Aorta (tissue), 5 donors: ENCODE measurements around the gene NHERF2. TPM values are rescaled to one million over a fixed set of nuclear protein-coding genes. Genes with fewer than 3 reads are reported as not detected.

ENCODE experiments used
- ATAC-seq: fragments of 200-7000 bp; cut with Tn5 transposase; one replicate; pipeline ENCODE4 v1.9.1; 2022; ENCODE audit warnings: moderate library complexity; ENCODE audit not compliant: low FRiP score
- DNase-seq, 2 donors: peaks; one replicate each; pipeline ENCODE4 v3.0.0-alpha.2; 2020
- H3K27ac ChIP-seq, 2 donors: one replicate each; pipeline ENCODE4 v1.5.1; 2013; ENCODE audit warnings: low read length in 2 of 2, mild to moderate bottlenecking in 2 of 2, moderate library complexity in 2 of 2, control low read depth in 1 of 2, inconsistent platforms in 1 of 2, low read depth in 1 of 2
- H3K27me3 ChIP-seq, 2 donors: one replicate each; pipeline ENCODE4 v1.6.1; 2013; ENCODE audit warnings: control low read depth in 1 of 2, low read length in 1 of 2, mild to moderate bottlenecking in 1 of 2, moderate library complexity in 1 of 2; ENCODE audit not compliant: insufficient read depth in 2 of 2, control insufficient read depth in 1 of 2
- H3K36me3 ChIP-seq, 2 donors: one replicate each; pipeline ENCODE4 v1.6.1; 2013; ENCODE audit warnings: control low read depth in 1 of 2, low read length in 1 of 2, mild to moderate bottlenecking in 1 of 2; ENCODE audit not compliant: insufficient read depth in 2 of 2, control insufficient read depth in 1 of 2
- H3K4me1 ChIP-seq, 2 donors: one replicate each; pipeline ENCODE4 v1.6.1; 2013; ENCODE audit warnings: low read length in 2 of 2, control low read depth in 1 of 2, mild to moderate bottlenecking in 1 of 2, moderate library complexity in 1 of 2; ENCODE audit not compliant: insufficient read depth in 2 of 2, control insufficient read depth in 1 of 2
- H3K4me3 ChIP-seq, 2 donors: one replicate each; pipeline ENCODE4 v1.5.1; 2013; ENCODE audit warnings: low read length in 2 of 2, control low read depth in 1 of 2, mild to moderate bottlenecking in 1 of 2
- H3K9me3 ChIP-seq: one replicate; pipeline ENCODE4 v1.6.1; 2013; ENCODE audit warnings: mild to moderate bottlenecking, low read length; ENCODE audit not compliant: control insufficient read depth
- WGBS, 2 donors: extraction: QIAGEN DNeasy Blood & Tissue Kit; methylation state at CpG; one replicate each; pipeline ENCODE4 v1.1.7; 2013; 5-methylcytosine and 5-hydroxymethylcytosine counted together
- intact Hi-C, 2 donors: fragments of 100-400 bp; cut with DNase I; formaldehyde crosslinking; loops; one replicate each; pipeline versions ENCODE4 v1.14.2 to v1.15.0; 2022
- polyA plus RNA-seq, 2 donors: library from polyadenylated mRNA; stranded (reverse); fragments of 200-250 nt; gene quantifications; one replicate each; pipeline ENCODE4 v1.2.3, GENCODE V29; 2013
- total RNA-seq, 2 donors: library from RNA; stranded (reverse); fragmentation: NEBNext Ultra II Directional; extraction: Animal tissue kit (Norgen Biotek cat#: 25700); gene quantifications; one replicate each; pipeline ENCODE4 v1.2.1, GENCODE V29; 2021
- donor health status: healthy with polysubstance abuse.
- donor health status: Bipolar disorder and iron deficiency.
- donor health status: DM: no; HTN: no; CAD: no.
- donor health status: DM: no; HTN: no; CAD: no.
- donor health status: DM: yes; HTN: yes; CAD: no.

The NHERF2 gene
- total and polyA plus RNA-seq, 4 donors: 81.8 to 133 (median 114) TPM

GRCh38 chr16:2040041-2040786 lies 13.5 kb downstream of the NHERF2 start:
- no peak overlapping the region for H3K27ac ChIP-seq
- H3K4me1 ChIP-seq: no peaks in the 10 kb centered on the region
- no peaks in the 10 kb centered on the region for H3K27me3 ChIP-seq
- no peak overlapping the region for H3K4me3 ChIP-seq
- ATAC-seq (no peak), DNase-seq (no peak)
- H3K9me3 ChIP-seq: no peaks in the 10 kb centered on the region
- 78 to 84% methylated on average over 21 to 24 of the region's 24 CpGs for WGBS, 2 donors
- intact Hi-C loops: no loop called here
- H3K36me3 ChIP-seq: no peaks in the 10 kb centered on the region

GRCh38 chr16:2040787-2041522 lies 14.3 kb downstream of the NHERF2 start:
- no peaks in the 10 kb centered on the region for H3K4me1 ChIP-seq
- intact Hi-C loops: no loop called here
- no peak overlapping the region for H3K4me3 ChIP-seq
- H3K27me3 ChIP-seq: no peaks in the 10 kb centered on the region
- H3K9me3 ChIP-seq: no peaks in the 10 kb centered on the region
- no peaks in the 10 kb centered on the region for H3K36me3 ChIP-seq
- WGBS, 2 donors: 80 to 81% methylated on average over 20 of the region's 20 CpGs
- no peak for ATAC-seq
- H3K27ac ChIP-seq: no peak overlapping the region
- no peak for DNase-seq

GRCh38 chr16:2042171-2042985 lies 15.7 kb downstream of the NHERF2 start:
- WGBS, 2 donors: 85 to 88% methylated on average over 18 to 22 of the region's 22 CpGs
- Histone ChIP-seq H3K27me3 (no peaks in the 10 kb centered on the region), H3K36me3 (no peaks in the 10 kb centered on the region), H3K4me3 (no peak overlapping the region), H3K27ac (no peak overlapping the region), H3K9me3 (no peaks in the 10 kb centered on the region), H3K4me1 (no peaks in the 10 kb centered on the region)
- DNase-seq: no peak
- ATAC-seq: no peak
- intact Hi-C loops: no loop called here

GRCh38 chr16:2042986-2043666 lies 16.4 kb downstream of the NHERF2 start:
- Histone ChIP-seq H3K4me3 (no peak overlapping the region), H3K27ac (no peak overlapping the region), H3K9me3 (no peaks in the 10 kb centered on the region), H3K36me3 (no peaks in the 10 kb centered on the region), H3K27me3 (no peaks in the 10 kb centered on the region), H3K4me1 (no peaks in the 10 kb centered on the region)
- intact Hi-C loops: no loop called here
- DNase-seq: no peak
- WGBS, 2 donors: 89 to 92% methylated on average over 11 of the region's 11 CpGs
- no peak for ATAC-seq

- no peak overlapping the region for H3K4me3 ChIP-seq
- no peaks in the 10 kb centered on the region for H3K36me3 ChIP-seq
- 59 to 68% methylated on average over 24 to 26 of the region's 26 CpGs for WGBS, 2 donors
- no peaks in the 10 kb centered on the region for H3K9me3 ChIP-seq
- no peaks in the 10 kb centered on the region for H3K27me3 ChIP-seq
- intact Hi-C loops: no loop called here
- no peak overlapping the region for H3K27ac ChIP-seq
- DNase-seq: no peak
- no peak for ATAC-seq
- H3K4me1 ChIP-seq: no peaks in the 10 kb centered on the region
Measured at GRCh38 chr16:2043667-2044451, 17.2 kb downstream of the NHERF2 start.

- ATAC-seq: no peak
- H3K4me3 ChIP-seq: no peak overlapping the region
- no peak for DNase-seq
- no peak overlapping the region for H3K27ac ChIP-seq
- intact Hi-C loops: no loop called here
- H3K36me3 ChIP-seq: no peaks in the 10 kb centered on the region
- no peaks in the 10 kb centered on the region for H3K4me1 ChIP-seq
- no peaks in the 10 kb centered on the region for H3K9me3 ChIP-seq
- WGBS, 2 donors: 92 to 93% methylated on average over 22 of the region's 22 CpGs
- H3K27me3 ChIP-seq: no peaks in the 10 kb centered on the region
Measured at GRCh38 chr16:2044541-2044940, 17.8 kb downstream of the NHERF2 start.

GRCh38 chr16:2045965-2046892 lies 19.5 kb downstream of the NHERF2 start:
- ATAC-seq (no peak), DNase-seq (no peak)
- Histone ChIP-seq H3K9me3 (no peaks in the 10 kb centered on the region), H3K36me3 (no peaks in the 10 kb centered on the region), H3K4me1 (no peaks in the 10 kb centered on the region), H3K27ac (no peak overlapping the region), H3K4me3 (no peak overlapping the region), H3K27me3 (no peaks in the 10 kb centered on the region)
- 92% methylated on average over 21 of the region's 21 CpGs for WGBS, 2 donors
- intact Hi-C loops: no loop called here
